HepG2 (cell line): ENCODE measurements around the gene GTF2F1. TPM values are rescaled to one million over a fixed set of nuclear protein-coding genes. Genes with fewer than 3 reads are reported as not detected.

ENCODE experiments used
- DZIP1 ChIP-seq: sonication (generic); formaldehyde crosslinking; IDR thresholded peaks from 2 replicates; pipeline ENCODE4 v1.5.0; 2020; ENCODE audit warnings: mild to moderate bottlenecking, missing genetic modification reagents
- ETV6 ChIP-seq: sonication (generic); formaldehyde crosslinking; conservative IDR thresholded peaks from 2 replicates; pipeline ENCODE4 v1.4.0; 2020; ENCODE audit warnings: missing genetic modification reagents
- FUBP1 ChIP-seq: sonication (generic); formaldehyde crosslinking; IDR thresholded peaks from 2 replicates; pipeline ENCODE4 v1.5.1; 2020; ENCODE audit warnings: missing genetic modification reagents, mild to moderate bottlenecking, borderline replicate concordance
- HMGA1 ChIP-seq: sonication (generic); formaldehyde crosslinking; conservative IDR thresholded peaks from 2 replicates; pipeline ENCODE4 v1.4.0; 2020; ENCODE audit warnings: missing genetic modification reagents
- MLXIP ChIP-seq: sonication (generic); formaldehyde crosslinking; IDR thresholded peaks from 2 replicates; pipeline ENCODE4 v1.9.0; 2021; ENCODE audit warnings: missing genetic modification reagents, borderline replicate concordance
- MXD3 ChIP-seq: IDR thresholded peaks from 2 replicates; pipeline ENCODE4 v1.6.1; 2016; ENCODE audit warnings: mild to moderate bottlenecking, missing biosample characterization, missing genetic modification reagents
- NFIB ChIP-seq: sonication (generic); formaldehyde crosslinking; IDR thresholded peaks from 2 replicates; pipeline ENCODE4 v1.9.0; 2021; ENCODE audit warnings: missing genetic modification reagents, mild to moderate bottlenecking, borderline replicate concordance
- SMC3 ChIP-seq: IDR thresholded peaks from 2 replicates; pipeline ENCODE4 v1.6.1; 2011; ENCODE audit warnings: low read length, improper control_type of control experiment
- SPEN ChIP-seq: sonication (generic); formaldehyde crosslinking; IDR thresholded peaks from 2 replicates; pipeline ENCODE4 v1.5.1; 2020; ENCODE audit warnings: low read depth, mild to moderate bottlenecking, missing genetic modification reagents
- TEF ChIP-seq: sonication (generic); formaldehyde crosslinking; IDR thresholded peaks from 2 replicates; pipeline ENCODE4 v1.5.0; 2020; ENCODE audit warnings: missing genetic modification reagents
- THAP8 ChIP-seq: sonication (generic); formaldehyde crosslinking; IDR thresholded peaks from 2 replicates; pipeline ENCODE4 v1.5.1; 2020; ENCODE audit warnings: missing genetic modification reagents, mild to moderate bottlenecking, borderline replicate concordance
- THYN1 ChIP-seq: sonication (generic); formaldehyde crosslinking; IDR thresholded peaks from 2 replicates; pipeline ENCODE4 v1.8.1; 2023; ENCODE audit warnings: low read depth, mild to moderate bottlenecking, moderate library complexity, missing genetic modification reagents, borderline replicate concordance
- ZFX ChIP-seq: sonication (generic); formaldehyde crosslinking; IDR thresholded peaks from 2 replicates; pipeline ENCODE4 v1.4.0; 2020; ENCODE audit warnings: mild to moderate bottlenecking, low read depth, missing genetic modification reagents, moderate library complexity
- ZNF230 ChIP-seq: sonication (generic); formaldehyde crosslinking; IDR thresholded peaks from 2 replicates; pipeline ENCODE4 v1.4.0; 2020; ENCODE audit warnings: mild to moderate bottlenecking, missing genetic modification reagents
- polyA plus RNA-seq, 8 experiments: library from polyadenylated mRNA; depleted of rRNA in 3 of 8; stranded (reverse) in 7 of 8; unstranded in 1 of 8; fragments of >200 nt; fragmentation: Illumina TruSeq in 4 of 8; extraction: Trizol in 4 of 8; gene quantifications; 2 replicates each; pipeline versions ENCODE4 v1.2.1 to v1.2.3, GENCODE V29; 2011 to 2016; ENCODE audit warnings: low read depth in 4 of 8, missing spikeins in 1 of 8, mixed read lengths in 1 of 8; ENCODE audit not compliant: insufficient read depth in 1 of 8
- total RNA-seq, 5 experiments: library from RNA; depleted of rRNA; stranded (reverse); fragments of >200 nt; fragmentation: Illumina TruSeq; extraction: Trizol; gene quantifications; 2 replicates each; pipeline ENCODE4 v1.2.3, GENCODE V29; 2016; ENCODE audit warnings: low read depth in 1 of 5

The GTF2F1 gene
- total and polyA plus RNA-seq, 2 of the 13 experiments (the other 11 are each of a cell fraction or from before 2014, with no cell fraction given), result 27.8 to 34.1 TPM

GRCh38 chr19:6424195-6424938, 31.4 kb upstream of the GTF2F1 start, which contains the start of gene KHSRP (continued):
- no peak for TF ChIP-seq DZIP1 (CRISPR knock-in tag)
- TF ChIP-seq THYN1 (CRISPR knock-in tag), result no peak
- no peak for TF ChIP-seq ETV6 (CRISPR knock-in tag)
- peak; percentile 63; the same call in 1 of the 2 replicates for TF ChIP-seq SPEN
- peak; percentile 85 for TF ChIP-seq ZFX
- no peak for TF ChIP-seq ZNF230 (CRISPR knock-in tag)
- TF ChIP-seq NFIB (CRISPR knock-in tag), result no peak
- TF ChIP-seq THAP8 (CRISPR knock-in tag), result no peak
- no peak for TF ChIP-seq FUBP1 (CRISPR knock-in tag)
- no peak for TF ChIP-seq MLXIP
- no peak for TF ChIP-seq TEF (CRISPR knock-in tag)
- no peak for TF ChIP-seq MXD3 (CRISPR knock-in tag)
- TF ChIP-seq SMC3, result no peak
- no peak for TF ChIP-seq HMGA1
